ENCODE results near the gene KCNIP4. TPM values are rescaled to one million over a fixed set of nuclear protein-coding genes. Genes with fewer than 3 reads are reported as not detected.

The KCNIP4 gene
- total and polyA plus RNA-seq, 10 of the 15 experiments (the other 5 are each of a cell fraction or from before 2014, with no cell fraction given), result 0.03 to 0.23 (median 0.13) TPM; not detected in 7

DNA sequence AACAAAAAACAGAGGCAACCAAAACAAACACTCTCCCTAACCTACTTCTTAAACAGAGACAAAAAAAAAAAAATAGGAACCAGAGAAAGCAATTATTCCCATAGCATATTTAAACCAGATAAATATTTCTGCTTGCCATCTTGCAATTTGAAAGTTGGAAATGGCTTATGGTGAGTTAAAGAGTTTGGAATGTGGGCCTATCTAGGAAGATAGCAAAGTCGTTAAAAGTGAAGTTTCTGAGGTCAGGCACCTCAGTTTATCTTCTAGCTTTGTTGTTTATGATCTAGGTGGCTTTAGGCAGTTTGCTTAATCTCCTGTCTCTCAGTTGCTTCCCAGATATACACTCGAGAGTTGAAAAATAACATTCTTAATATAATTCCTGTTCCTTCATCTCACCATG is 284.2 kb downstream of the KCNIP4 start (continued):
- TF ChIP-seq, protein P1, sequence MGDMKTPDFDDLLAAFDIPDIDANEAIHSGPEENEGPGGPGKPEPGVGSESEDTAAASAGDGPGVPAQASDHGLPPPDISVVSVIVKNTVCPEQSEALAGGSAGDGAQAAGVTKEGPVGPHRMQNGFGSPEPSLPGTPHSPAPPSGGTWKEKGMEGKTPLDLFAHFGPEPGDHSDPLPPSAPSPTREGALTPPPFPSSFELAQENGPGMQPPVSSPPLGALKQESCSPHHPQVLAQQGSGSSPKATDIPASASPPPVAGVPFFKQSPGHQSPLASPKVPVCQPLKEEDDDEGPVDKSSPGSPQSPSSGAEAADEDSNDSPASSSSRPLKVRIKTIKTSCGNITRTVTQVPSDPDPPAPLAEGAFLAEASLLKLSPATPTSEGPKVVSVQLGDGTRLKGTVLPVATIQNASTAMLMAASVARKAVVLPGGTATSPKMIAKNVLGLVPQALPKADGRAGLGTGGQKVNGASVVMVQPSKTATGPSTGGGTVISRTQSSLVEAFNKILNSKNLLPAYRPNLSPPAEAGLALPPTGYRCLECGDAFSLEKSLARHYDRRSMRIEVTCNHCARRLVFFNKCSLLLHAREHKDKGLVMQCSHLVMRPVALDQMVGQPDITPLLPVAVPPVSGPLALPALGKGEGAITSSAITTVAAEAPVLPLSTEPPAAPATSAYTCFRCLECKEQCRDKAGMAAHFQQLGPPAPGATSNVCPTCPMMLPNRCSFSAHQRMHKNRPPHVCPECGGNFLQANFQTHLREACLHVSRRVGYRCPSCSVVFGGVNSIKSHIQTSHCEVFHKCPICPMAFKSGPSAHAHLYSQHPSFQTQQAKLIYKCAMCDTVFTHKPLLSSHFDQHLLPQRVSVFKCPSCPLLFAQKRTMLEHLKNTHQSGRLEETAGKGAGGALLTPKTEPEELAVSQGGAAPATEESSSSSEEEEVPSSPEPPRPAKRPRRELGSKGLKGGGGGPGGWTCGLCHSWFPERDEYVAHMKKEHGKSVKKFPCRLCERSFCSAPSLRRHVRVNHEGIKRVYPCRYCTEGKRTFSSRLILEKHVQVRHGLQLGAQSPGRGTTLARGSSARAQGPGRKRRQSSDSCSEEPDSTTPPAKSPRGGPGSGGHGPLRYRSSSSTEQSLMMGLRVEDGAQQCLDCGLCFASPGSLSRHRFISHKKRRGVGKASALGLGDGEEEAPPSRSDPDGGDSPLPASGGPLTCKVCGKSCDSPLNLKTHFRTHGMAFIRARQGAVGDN (IDR thresholded peaks at IDR 0.05), result no peak
- TF ChIP-seq, protein P2, sequence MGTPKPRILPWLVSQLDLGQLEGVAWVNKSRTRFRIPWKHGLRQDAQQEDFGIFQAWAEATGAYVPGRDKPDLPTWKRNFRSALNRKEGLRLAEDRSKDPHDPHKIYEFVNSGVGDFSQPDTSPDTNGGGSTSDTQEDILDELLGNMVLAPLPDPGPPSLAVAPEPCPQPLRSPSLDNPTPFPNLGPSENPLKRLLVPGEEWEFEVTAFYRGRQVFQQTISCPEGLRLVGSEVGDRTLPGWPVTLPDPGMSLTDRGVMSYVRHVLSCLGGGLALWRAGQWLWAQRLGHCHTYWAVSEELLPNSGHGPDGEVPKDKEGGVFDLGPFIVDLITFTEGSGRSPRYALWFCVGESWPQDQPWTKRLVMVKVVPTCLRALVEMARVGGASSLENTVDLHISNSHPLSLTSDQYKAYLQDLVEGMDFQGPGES (IDR thresholded peaks at IDR 0.05), result no peak
- TF ChIP-seq, protein P3, sequence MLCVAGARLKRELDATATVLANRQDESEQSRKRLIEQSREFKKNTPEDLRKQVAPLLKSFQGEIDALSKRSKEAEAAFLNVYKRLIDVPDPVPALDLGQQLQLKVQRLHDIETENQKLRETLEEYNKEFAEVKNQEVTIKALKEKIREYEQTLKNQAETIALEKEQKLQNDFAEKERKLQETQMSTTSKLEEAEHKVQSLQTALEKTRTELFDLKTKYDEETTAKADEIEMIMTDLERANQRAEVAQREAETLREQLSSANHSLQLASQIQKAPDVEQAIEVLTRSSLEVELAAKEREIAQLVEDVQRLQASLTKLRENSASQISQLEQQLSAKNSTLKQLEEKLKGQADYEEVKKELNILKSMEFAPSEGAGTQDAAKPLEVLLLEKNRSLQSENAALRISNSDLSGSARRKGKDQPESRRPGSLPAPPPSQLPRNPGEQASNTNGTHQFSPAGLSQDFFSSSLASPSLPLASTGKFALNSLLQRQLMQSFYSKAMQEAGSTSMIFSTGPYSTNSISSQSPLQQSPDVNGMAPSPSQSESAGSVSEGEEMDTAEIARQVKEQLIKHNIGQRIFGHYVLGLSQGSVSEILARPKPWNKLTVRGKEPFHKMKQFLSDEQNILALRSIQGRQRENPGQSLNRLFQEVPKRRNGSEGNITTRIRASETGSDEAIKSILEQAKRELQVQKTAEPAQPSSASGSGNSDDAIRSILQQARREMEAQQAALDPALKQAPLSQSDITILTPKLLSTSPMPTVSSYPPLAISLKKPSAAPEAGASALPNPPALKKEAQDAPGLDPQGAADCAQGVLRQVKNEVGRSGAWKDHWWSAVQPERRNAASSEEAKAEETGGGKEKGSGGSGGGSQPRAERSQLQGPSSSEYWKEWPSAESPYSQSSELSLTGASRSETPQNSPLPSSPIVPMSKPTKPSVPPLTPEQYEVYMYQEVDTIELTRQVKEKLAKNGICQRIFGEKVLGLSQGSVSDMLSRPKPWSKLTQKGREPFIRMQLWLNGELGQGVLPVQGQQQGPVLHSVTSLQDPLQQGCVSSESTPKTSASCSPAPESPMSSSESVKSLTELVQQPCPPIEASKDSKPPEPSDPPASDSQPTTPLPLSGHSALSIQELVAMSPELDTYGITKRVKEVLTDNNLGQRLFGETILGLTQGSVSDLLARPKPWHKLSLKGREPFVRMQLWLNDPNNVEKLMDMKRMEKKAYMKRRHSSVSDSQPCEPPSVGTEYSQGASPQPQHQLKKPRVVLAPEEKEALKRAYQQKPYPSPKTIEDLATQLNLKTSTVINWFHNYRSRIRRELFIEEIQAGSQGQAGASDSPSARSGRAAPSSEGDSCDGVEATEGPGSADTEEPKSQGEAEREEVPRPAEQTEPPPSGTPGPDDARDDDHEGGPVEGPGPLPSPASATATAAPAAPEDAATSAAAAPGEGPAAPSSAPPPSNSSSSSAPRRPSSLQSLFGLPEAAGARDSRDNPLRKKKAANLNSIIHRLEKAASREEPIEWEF (IDR thresholded peaks at IDR 0.05; ENCODE audit: insufficient replicate concordance, low read depth, low read length), result no peak
- no peak for TF ChIP-seq GABPA (IDR thresholded peaks at IDR 0.05; ENCODE audit: low read depth)

Data from GM12878 (cell line).